Ectodermal cell (in vitro differentiated cells): ENCODE results near the gene TMEM127.
"Not testable (repeated sequence)": the region's sequence is repeated elsewhere in the genome, so short reads cannot be mapped to it uniquely, and the experiment has no call there.

Experiments
- H3K27ac ChIP-seq: 2 replicates; pipeline ENCODE4 v1.7.0; 2013; ENCODE audit warnings: mild to moderate bottlenecking, low read depth, low read length; ENCODE audit not compliant: insufficient read depth, poor library complexity, severe bottlenecking
- H3K27me3 ChIP-seq: 2 replicates; pipeline ENCODE4 v1.7.0; 2013; ENCODE audit warnings: mild to moderate bottlenecking, low read length; ENCODE audit not compliant: insufficient read depth, control insufficient read depth, poor library complexity, severe bottlenecking
- H3K36me3 ChIP-seq: one replicate; pipeline ENCODE4 v1.7.0; 2013; ENCODE audit warnings: low read length; ENCODE audit not compliant: control insufficient read depth, insufficient read depth
- H3K4me1 ChIP-seq: one replicate; pipeline ENCODE4 v1.7.0; 2013; ENCODE audit warnings: low read length; ENCODE audit not compliant: control insufficient read depth, insufficient read depth
- H3K4me3 ChIP-seq: 2 replicates; pipeline ENCODE4 v1.7.0; 2013; ENCODE audit warnings: low read depth, low read length, control low read depth; ENCODE audit not compliant: insufficient read depth
- H3K9me3 ChIP-seq: 2 replicates; pipeline ENCODE4 v1.7.0; 2013; ENCODE audit warnings: mild to moderate bottlenecking, low read length, moderate library complexity; ENCODE audit not compliant: control insufficient read depth
- WGBS, 2 experiments: methylation state at CpG; one replicate each; pipeline ENCODE4 v1.1.7; 2013; ENCODE audit warnings: missing lambda C conversion rate in 2 of 2; 5-methylcytosine and 5-hydroxymethylcytosine counted together

The TMEM127 gene

GRCh38 chr2:96264086-96264485 is 1.7 kb downstream of the TMEM127 start:
- Histone ChIP-seq H3K36me3 (peaks cover 10% of the 10 kb centered on the region), H3K4me3 (no peak overlapping the region)
- 95 to 97% methylated on average over 4 of the region's 4 CpGs for WGBS, 2 experiments

GRCh38 chr2:96262306-96262705 is 3.5 kb downstream of the TMEM127 start:
- Histone ChIP-seq H3K4me1 (peaks cover 7% of the 10 kb centered on the region), H3K27me3 (no peaks in the 10 kb centered on the region), H3K27ac (no peak overlapping the region), H3K4me3 (no peak overlapping the region), H3K9me3 (no peaks in the 10 kb centered on the region), H3K36me3 (peaks cover 8% of the 10 kb centered on the region)
- WGBS, 2 experiments: 81 to 93% methylated on average over 2 of the region's 2 CpGs

More at GRCh38 chr2:96264086-96264485, 1.7 kb downstream of the TMEM127 start:
- H3K27me3 ChIP-seq: no peaks in the 10 kb centered on the region
- peaks cover 7% of the 10 kb centered on the region for H3K4me1 ChIP-seq
- H3K27ac ChIP-seq: no peak overlapping the region
- H3K9me3 ChIP-seq: no peaks in the 10 kb centered on the region

GRCh38 chr2:96261328-96262003 is 4.3 kb downstream of the TMEM127 start:
- peaks cover 8% of the 10 kb centered on the region for H3K36me3 ChIP-seq
- no peak overlapping the region for H3K4me3 ChIP-seq
- WGBS, 2 experiments: 91% methylated on average over 6 of the region's 6 CpGs
- no peaks in the 10 kb centered on the region for H3K27me3 ChIP-seq
- H3K4me1 ChIP-seq: peaks cover 7% of the 10 kb centered on the region
- H3K27ac ChIP-seq: no peak overlapping the region
- H3K9me3 ChIP-seq: no peaks in the 10 kb centered on the region

GRCh38 chr2:96260387-96261260 is 5.2 kb downstream of the TMEM127 start:
- H3K27me3 ChIP-seq: no peaks in the 10 kb centered on the region
- WGBS, 2 experiments: 67 to 70% methylated on average over 10 of the region's 10 CpGs
- H3K4me3 ChIP-seq: no peak overlapping the region
- no peak overlapping the region for H3K27ac ChIP-seq
- H3K36me3 ChIP-seq: peaks cover 8% of the 10 kb centered on the region
- H3K9me3 ChIP-seq: no peaks in the 10 kb centered on the region
- H3K4me1 ChIP-seq: peaks cover 7% of the 10 kb centered on the region

- no peak overlapping the region for H3K4me3 ChIP-seq
- no peaks in the 10 kb centered on the region for H3K27me3 ChIP-seq
- peaks cover 5% of the 10 kb centered on the region for H3K4me1 ChIP-seq
- WGBS, 2 experiments: 95% methylated on average over 5 of the region's 5 CpGs
- H3K9me3 ChIP-seq: no peaks in the 10 kb centered on the region
- H3K27ac ChIP-seq: no peak overlapping the region
- peaks cover 13% of the 10 kb centered on the region for H3K36me3 ChIP-seq
These were observed 6.3 kb downstream of the TMEM127 start for GRCh38 chr2:96259497-96259921.

- H3K9me3 ChIP-seq: no peaks in the 10 kb centered on the region
- no peak overlapping the region for H3K4me3 ChIP-seq
- WGBS, 2 experiments: 93 to 96% methylated on average over 7 of the region's 7 CpGs
- H3K4me1 ChIP-seq: no peaks in the 10 kb centered on the region
- H3K27me3 ChIP-seq: no peaks in the 10 kb centered on the region
- H3K27ac ChIP-seq: no peak overlapping the region
- peaks cover 16% of the 10 kb centered on the region for H3K36me3 ChIP-seq
These were observed 7.4 kb downstream of the TMEM127 start for GRCh38 chr2:96258166-96259022.

- not testable (repeated sequence) for H3K4me1 ChIP-seq, H3K27ac ChIP-seq, H3K4me3 ChIP-seq, H3K9me3 ChIP-seq, H3K27me3 ChIP-seq
- 94 to 97% methylated on average over 3 of the region's 3 CpGs for WGBS, 2 experiments
- H3K36me3 ChIP-seq: peaks cover 16% of the 10 kb centered on the region
These were observed 8.1 kb downstream of the TMEM127 start for GRCh38 chr2:96257744-96258143.

- Histone ChIP-seq H3K4me1 (no peaks in the 10 kb centered on the region), H3K27me3 (no peaks in the 10 kb centered on the region), H3K27ac (peak overlapping the region; percentile 31), H3K9me3 (no peaks in the 10 kb centered on the region), H3K4me3 (no peak overlapping the region), H3K36me3 (peaks cover 16% of the 10 kb centered on the region)
- WGBS, 2 experiments: 91 to 96% methylated on average over 4 to 6 of the region's 6 CpGs
These were observed 9.1 kb downstream of the TMEM127 start for GRCh38 chr2:96256611-96257113.

GRCh38 chr2:96254571-96254970 is 11.2 kb downstream of the TMEM127 start:
- 96 to 97% methylated on average over 11 of the region's 11 CpGs for WGBS, 2 experiments
- Histone ChIP-seq H3K4me3 (no peak overlapping the region), H3K27me3 (no peaks in the 10 kb centered on the region), H3K4me1 (no peaks in the 10 kb centered on the region), H3K9me3 (no peaks in the 10 kb centered on the region), H3K27ac (no peak overlapping the region), H3K36me3 (peaks cover 8% of the 10 kb centered on the region)
